Stimulated activated CD8-positive, alpha-beta memory T cell treated with anti-CD3 and anti-CD28 coated beads, Interleukin-12 subunit alpha, Interleukin-12 subunit beta, amount 100 ng/mL, for 24 hours (primary cell): ENCODE data around the gene SUN2.

Experiments used
- DNase-seq: peaks from one replicate; pipeline ENCODE4 v3.0.0-alpha.2; 2020; ENCODE audit errors: extremely low read depth

The SUN2 gene

DNA sequence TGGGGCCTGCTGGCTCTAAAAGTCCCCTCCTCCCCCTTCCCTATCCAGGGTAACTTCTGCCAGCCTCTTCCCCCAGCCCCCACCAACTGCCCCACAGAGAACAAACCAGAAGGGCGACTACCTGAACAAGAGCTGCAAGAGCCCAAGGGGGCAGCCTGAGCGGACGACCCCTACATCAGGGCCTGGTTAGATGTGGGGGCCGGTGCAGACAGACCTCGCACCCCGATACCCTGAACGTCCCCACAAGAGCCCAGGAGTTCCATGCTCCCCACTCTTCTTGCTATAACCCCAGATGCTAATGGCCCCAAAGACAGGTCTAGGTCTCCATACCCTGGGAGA lies 20.7 kb downstream of the SUN2 start:
- DNase-seq, result no peak

DNA sequence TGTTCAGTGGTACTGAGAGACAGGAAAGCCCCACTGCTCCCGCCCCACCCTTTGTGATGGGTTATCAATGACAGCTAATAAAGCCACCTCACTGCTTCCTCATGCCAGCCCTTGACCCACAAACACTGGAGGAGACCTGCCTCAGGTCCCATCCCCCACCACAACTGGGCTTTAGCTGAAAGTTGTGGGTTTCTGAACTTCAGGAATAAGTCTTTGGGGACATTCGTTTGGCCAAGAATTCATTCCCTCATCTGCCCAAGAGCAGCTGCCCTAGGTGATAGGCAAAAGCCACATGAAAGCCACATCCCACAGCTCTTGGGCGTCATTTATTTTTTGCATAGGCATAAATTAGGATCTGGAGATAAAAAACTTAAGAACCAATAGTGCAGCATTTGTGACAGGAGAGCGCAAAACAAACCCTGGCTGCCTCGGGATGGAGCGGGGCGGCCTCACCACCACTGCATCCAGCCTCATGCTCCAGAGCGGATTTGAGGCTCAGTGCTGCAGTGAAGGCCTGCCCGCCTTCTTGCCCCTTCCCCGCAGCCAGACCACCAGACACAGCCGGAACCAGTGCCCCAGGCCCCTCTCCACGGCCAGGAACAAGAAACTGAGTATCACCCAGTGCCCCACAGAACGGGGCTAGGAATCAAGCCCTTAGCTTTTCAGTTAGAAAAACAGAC lies 21.2 kb downstream of the SUN2 start:
- no peak for DNase-seq

DNA sequence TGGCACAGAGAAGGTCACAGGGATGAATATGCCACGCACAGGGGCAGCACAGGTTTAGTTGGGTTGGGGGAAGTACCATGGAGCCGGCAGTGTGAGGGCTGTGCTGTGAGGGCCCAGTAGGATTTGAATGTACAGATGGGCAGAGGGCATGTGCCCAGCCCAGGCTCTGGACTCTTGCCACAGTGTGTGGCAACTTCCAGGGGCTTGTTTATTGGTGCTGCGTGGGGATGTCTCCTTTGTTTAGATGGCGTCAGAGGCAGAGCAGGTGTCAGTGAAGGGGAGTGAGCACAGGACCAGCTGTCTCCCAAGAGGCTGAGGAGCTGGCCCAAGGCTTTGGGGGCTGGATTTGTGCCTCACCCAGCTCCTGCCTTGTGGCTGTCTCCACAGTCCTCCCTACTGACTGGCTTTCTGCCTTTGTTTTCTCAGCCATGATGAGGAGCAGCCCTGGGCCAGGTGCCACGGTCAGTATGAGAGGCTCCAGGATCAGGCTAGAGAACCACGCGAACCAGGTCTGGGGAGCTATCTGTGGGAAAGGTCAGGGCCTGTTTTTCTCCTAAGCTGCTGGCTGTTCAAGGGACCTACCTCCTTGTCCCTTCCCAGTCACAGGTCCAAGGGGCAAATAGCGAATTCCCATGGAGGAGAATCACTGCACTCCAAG lies 21.9 kb downstream of the SUN2 start:
- DNase-seq, result no peak

DNA sequence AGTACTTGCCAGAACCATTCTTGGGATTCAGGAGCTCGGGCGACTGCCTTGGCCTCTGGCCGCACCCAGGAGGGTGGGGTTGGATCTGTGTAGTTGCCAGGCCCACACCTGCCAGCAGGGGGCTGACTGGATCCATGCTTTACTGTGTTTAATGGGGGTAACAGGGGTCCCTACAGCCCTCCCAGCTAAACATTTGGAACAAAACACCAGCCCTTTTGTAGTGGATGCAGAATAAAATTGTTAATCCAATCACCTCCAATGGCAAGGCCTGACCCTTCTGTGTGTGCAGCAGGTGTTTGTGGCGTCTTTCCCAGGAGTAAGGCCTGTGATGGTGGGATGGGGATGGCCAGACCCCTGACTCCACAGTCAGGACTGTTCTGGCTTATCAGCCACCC lies 22.5 kb downstream of the SUN2 start:
- no peak for DNase-seq

DNA sequence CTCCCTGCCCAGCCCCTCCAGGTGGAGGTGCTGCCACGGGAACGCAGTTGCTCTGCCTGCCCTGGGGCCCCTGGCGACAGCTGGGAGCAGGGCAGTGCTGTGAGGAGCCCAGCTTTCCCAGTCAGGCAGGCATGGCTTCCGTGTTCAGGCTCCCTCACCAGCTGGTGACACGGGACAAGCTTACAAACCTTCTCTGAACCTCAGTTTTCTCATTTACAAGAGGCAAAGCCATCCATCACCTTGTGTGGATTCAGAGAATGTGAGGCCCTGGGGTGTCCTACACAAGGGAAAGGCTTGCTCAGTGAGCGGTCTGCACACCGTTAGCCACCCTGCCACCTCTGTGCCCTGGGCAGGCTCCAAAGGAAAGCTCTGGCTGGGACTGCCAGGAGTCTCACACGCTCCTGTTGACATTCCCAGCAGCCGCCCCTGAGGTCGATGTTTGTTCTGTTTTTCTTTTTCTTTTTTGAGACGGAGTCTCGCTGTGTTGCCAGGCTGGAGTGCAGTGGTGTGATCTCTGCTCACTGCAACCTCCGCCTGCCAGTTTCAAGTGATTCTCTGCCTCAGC lies 23.5 kb downstream of the SUN2 start:
- no peak for DNase-seq

DNA sequence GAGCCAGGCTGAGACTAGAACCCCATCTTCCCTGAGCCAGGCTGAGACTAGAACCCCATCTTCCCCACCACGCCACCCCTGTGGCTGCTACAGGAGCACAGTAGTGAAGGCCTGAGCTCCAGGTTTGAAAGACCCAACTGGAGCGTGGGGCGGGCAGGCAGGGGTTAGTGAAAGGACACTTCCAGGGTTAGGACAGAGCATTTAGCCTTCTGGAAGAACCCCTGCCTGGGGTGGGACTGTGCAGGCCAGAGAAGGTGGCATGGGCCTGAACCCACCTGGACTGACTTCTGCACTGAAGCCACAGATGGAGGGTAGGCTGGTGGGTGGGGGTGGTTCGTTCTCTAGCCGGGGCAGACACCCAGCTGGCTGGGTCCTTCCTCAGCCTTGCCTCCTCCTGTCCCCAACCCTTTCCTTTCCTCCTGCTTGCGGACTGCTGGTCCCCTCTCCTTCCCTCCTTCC lies 24.1 kb downstream of the SUN2 start:
- no peak for DNase-seq

DNA sequence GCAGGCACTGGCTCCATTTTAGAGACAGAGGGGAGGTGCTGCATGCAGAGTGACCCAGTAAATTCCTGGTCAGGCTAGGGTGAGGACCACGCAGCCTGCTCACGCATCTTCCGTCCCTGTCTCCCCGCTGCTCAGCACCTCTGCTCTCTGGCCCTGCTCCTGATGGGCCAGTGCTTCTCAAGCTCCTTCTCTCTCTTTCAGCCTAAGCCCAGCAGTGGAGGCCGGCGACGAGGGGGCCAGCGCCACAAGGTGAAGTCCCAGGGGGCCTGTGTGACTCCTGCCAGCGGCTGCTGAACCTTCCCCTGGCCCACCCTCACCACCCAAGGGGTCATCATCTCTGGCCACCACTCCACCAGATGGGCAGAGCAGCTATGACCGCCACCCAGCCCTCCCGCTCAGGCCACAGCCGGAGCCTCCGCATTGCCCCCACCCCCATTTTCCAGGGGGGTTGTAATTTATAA lies 25.4 kb downstream of the SUN2 start:
- DNase-seq, result no peak

DNA sequence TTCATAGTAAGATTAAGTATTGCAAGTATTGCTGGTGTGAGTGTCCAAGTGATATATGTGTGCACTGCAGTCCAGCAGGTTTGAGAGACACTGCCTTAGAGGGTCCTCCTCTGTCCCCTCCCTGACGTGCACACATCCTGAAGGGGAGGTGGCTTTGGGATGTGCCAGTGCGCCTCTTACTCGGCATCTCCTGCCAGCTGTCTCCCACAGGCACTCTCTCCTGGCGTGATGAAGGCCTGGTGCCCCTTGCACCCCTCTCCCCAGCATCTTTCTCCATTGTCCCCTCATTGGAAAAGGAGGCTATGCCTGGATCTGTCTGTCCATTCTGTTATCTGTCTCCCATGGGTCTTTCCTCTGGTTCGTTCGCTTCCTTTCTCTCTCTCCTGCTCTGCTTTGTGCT lies 25.9 kb downstream of the SUN2 start:
- no peak for DNase-seq

DNA sequence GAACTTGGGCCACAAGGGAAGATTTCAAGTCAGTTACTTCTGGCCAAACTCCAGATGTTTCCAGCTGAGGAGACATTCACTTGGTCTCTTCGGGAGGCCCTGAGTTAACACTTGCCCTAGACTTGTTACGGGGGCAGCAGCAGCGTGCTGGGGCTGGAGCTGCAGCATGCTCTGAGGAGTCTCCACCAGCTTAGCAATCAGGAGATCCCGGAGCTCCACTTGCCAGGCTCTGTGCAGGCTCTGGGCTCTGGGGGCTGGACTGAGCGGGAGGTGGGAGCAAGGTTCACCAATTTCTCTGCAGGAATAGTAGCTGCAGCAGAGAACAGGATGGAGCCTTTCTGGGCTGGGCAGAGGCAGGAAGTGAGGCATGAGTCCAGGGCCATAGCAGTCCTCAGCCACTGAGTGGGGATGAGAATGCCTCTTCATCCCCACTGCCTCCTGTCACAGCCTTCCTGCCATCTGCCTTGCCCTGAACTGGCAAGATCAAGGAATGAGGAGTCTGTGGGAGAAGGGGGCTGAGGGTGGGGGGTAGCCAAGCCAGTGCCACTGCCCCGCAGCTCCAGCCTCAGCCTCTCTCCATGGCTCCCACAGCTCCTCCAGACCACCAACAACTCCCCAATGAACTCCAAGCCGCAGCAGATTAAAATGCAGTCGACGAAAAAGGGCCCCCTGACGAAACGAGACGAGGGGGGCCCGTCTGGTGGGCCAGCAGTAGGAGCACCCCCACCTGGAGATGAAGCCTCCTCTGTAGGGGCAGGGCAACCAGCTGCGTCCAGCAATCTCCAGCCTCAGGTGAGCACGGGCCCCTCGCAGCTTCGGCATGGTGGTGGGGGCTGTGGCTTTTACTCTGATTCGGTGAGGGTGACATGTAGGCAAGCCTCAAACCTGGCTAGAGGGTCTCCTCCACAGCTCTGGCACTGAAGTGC lies 26.7 kb downstream of the SUN2 start:
- DNase-seq, result no peak

DNA sequence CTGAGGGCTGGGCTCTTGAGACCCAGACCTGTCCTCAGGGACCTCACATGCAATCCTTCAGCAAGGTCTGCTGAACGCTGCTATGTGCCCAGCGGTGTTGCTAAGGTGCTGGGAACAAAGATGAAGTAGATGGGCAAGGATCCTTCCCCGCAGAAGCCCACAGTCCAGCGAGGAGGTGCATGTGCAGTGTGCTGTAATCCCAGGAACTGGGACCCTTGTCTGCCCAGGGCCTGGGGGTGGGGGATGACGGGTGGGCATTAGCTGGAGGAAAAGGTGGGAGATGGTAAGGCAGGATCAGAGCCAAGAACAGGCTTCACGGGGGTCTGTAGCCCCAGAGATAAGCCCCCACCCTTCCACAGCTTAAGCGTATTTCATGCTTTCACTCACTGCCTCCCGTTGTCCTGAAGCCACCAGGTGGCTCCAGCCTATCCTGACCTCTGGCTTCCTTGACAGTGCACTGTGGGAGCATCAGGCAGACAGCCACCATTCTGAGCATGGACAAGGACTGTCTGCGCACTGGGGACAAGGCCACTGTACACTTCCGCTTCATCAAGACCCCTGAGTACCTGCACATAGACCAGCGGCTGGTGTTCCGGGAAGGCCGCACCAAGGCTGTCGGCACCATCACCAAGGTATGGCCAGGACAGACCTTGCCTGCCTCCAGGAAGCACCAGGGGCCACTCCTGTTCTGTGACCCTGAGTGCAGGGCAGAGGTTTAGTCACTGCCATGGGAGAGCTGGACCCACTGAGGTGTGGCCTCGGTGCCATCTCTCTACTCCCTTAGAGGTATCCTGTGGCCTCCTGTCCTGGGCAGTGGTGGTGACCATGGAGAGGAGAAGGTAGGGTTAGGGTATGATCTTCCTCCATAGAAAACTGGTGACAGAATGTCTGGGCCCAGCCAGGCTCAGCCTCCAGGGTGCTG lies 28.0 kb downstream of the SUN2 start:
- DNase-seq, result no peak

DNA sequence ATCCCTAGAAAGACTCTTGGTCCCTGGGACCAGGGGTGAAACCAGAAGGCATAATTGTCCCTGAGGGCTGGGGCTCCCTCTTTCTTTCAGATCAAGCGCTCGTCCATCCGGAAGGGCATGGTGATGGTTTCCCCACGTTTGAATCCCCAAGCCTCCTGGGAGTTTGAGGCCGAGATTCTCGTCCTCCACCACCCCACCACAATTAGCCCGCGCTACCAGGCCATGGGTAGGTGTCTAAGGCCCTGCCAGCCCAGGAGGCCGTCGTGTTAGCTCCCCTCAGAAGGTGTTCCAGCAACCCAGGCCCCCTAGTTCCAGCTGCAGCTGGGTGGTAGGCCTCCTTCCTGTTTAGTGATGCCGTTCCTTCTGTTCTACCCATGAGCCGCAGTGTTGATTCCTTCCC lies 28.7 kb downstream of the SUN2 start:
- no peak for DNase-seq

DNA sequence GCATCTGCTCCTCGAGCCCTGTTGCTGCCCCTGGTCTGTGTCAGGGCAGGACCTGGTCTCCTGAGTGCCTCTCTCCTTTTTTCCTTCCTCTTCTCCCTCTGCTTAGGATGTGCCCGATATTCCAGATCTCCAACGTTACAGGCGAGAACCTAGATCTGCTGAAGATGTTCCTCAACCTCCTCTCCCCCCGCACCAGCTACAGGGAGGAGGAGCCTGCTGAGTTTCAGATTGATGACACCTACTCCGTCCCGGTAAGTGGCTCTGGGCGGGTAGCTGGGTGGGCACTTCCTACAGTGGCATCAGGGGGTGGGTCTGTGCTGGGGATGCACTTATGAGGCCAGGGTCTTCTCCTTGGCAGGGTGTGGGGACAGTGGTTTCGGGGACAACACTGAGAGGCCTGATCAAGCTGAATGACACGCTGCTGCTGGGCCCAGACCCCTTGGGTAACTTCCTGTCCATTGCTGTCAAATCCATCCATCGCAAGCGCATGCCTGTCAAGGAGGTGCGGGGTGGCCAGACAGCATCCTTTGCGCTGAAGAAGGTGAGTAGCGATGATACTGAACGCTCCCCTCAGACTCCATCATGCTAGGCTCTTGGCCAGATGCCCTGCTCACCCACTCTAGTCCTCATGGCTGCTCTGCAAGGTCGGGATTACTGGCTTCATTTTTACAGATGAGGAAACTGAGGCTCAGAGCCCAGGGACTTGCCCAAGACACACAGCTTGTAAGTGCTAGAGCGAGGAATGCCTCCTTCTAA lies 29.7 kb downstream of the SUN2 start:
- DNase-seq, result no peak

DNA sequence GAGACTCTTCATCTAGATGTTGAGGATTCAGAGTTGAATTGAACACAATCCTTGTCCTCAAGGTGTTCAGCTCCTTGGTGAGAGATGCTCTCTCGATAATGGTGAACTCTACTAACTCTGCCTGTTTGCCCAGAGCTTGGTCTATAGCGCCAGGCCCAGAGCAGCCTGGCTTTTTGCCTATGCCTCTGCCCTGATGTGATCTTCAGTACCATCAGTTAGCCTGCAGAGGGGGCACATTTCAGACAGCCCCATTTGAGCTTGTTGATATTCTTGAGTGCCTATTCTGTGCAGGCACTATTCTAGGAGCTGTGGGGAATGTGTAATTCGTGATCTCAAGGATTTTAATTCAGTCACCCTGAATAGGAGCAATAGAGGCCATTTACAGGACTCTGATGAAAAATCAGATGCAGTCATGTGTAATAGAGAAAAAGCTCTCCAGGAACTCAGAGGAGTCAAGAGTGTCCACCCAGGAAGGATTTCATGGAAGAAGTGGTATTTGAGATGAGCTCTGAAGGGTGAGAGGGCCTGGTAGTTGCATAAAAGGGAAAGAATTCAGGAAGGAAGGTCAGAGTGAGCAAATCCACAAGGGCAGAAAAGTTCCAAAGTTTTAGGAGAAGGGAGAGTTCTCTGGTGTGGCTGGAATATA lies 30.7 kb downstream of the SUN2 start:
- no peak for DNase-seq

DNA sequence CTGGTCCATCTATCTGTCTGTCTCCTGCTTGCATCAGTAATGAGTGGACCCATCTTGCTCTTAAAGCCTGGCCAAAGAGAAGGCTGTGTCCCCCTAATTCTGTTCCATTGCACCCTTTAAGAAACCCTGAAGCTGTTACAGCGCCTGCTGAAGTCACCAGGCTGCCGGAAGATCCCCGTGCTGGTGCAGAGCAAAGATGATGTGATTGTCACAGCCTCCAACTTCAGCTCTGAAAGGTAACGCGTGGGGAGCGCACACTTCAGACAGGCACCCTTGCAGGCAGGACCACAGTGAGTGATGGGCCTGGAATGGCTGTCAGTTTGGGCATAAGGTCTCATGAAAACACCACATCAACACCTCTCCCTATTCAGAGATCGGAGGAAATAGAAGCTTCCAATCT lies 31.6 kb downstream of the SUN2 start:
- DNase-seq, result no peak

DNA sequence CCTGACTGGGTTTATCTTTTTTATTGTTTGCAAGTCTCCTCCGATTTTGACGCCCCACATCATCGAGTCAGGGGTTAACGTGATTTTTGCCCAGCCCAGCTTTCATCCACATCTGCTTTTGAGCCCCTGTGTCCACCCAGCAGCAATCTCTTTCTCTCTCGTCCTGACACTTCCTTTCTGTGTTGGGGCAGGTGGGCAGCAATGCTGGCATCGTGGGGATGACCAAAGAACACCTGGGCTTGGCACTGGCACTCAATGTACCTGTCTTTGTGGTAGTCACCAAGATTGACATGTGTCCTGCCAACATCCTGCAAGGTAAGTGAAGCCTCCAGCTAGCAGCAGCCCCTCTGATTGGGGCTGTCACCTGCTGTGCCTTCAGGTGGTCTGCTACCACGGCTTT lies 34.2 kb downstream of the SUN2 start:
- no peak for DNase-seq

DNA sequence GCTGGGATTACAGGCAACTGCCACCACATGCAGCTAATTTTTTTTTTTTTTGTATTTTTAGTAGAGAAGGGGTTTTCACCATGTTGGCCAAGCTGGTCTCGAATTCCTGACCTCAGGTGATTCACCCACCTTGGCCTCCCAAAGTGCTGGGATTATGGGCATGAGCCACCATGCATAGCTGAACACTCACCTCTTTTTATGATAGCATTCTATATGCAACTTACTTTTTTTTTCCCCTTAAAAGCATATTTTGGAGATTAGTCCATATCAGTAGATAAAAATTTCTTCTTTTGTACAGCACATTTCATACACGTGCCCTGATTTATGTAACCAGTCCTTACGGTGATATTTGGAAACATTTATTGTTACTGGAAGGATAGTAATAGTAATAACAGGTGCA lies 35.4 kb downstream of the SUN2 start:
- DNase-seq, result no peak

DNA sequence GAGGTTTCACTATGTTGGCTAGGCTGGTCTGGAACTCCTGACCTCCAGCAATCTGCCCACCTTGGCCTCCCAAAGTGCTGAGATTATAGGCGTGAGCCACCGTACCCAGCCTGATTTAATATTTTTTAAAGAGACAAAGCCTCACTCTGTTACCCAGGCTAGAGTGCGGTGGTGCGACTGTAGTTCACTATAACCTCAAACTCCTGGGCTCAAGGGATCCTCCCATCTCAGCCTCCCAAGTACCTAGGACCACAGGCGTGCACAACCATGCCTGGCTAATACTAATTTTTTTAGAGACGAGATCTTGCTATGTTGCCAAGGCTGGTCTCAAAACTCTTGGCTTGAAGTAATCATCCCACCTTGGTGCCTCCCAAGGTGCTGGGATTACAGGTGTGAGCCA lies 36.6 kb downstream of the SUN2 start:
- no peak for DNase-seq

DNA sequence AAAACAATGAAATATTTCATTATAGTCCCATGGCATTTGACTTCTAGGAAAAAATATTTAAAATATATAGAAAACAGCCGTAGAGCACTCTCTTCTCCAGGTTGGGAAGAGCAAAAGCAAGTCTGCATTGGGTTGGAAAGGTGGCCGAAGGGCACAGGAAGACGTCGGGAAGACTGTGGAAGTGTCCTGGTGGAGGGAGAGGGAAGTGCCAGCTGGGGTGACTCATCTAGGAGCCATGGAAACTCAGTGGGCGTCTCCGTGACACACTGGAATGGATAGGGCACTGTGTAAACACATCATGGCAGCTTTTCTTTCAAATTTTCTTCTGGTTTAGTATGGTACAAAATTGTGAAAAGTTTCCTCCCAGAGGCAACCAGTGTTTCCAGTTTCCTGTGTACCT lies 37.4 kb downstream of the SUN2 start:
- no peak for DNase-seq

DNA sequence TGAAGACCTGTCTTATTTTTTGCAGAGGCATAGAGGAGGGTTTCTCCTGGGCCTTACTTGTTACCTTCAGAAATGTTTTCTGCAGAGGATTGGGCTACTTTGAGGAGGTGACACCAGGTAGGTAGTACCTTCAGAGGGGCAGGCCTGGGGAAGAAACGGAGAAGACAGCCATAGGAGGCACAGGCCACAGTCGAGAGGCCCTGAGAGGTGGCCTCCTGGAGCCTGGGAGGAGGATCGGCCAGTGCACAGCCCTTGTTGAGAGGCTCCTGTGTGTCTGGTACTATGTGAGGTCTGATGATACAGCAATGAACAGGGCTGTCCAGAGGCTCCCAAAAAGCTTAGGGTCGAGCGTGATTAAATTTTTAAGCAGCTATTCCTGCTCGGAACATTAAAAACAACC lies 38.6 kb downstream of the SUN2 start:
- DNase-seq, result no peak

DNA sequence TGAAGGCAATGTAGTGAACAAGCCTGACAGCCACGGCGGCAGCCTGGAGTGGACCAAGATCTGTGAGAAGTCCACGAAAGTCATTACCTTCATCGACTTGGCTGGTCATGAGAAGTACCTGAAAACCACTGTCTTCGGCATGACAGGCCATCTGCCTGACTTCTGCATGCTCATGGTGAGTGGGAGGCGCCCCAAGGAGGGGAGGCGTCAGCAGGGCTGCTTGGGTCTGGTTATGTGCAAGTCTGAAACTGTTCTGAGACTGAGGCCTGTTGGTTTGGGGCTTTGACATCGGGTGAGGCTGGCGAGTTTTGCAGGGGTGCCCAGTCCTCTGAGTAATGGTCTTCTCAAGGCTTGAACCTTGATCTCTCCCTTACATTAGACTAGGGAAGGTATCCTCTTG lies 39.0 kb downstream of the SUN2 start:
- DNase-seq, result no peak
